ENCODE results near the gene ABCA3. TPM values are rescaled to one million over a fixed set of nuclear protein-coding genes. Genes with fewer than 3 reads are reported as not detected.
"Not testable (repeated sequence)": the region's sequence is repeated elsewhere in the genome, so short reads cannot be mapped to it uniquely, and the experiment has no call there.

The ABCA3 gene
- total RNA-seq, 6 donors from 2014 or later: 337 to 619 (median 455) TPM

DNA sequence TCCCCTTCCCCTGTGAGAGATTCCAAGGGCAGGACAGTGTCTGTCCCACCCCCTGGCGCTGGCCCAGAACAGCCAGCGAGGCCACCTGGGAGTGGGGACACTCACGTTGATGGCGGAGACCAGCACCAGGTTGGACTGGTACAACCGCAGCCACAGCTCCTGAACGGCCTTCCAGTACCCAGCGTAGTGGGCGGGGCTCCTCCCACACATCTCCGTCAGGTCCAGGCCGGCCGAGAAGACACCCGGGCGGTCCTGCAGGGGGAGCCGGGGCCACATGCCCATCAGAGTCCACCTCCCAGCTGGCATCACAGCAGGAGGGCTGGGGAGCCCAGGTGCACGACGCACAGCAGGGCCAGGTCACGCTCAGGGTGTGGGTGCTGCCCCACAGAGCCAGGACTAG, 96.2 kb downstream of the ABCA3 start:
- DNase-seq: no peak
- 87 to 90% methylated on average over 12 to 17 of the region's 17 CpGs for WGBS, 2 donors

DNA sequence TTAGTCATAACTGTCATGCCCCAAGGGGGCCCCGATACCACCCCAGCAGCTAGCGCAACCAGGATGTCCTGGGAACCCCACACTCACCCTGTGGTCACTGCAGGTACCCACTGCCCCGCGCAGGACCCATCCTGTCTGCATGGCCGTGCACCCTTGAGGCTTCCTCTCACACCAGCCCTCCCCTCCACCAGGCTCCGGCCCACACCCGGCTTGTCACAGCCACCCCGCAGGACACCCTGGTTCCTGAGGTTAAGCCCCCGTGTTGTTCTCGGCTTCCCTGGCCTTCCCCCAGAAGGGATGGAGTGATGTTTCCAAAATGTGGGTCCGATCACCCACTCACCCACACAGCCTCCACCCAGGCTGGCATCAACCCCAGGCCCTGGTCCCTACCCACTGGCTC, 96.7 kb downstream of the ABCA3 start:
- DNase-seq: peak in 1 of 2 donors; percentile 68
- WGBS, 2 donors: 94 to 95% methylated on average over 10 to 11 of the region's 11 CpGs
- no peak for ATAC-seq (ENCODE audit: low FRiP score in 2 of 2)

More for the DNA sequence above, 96.2 kb downstream of the ABCA3 start:
- Histone ChIP-seq H3K36me3 (peaks cover 12 to 58% (median 45%) of the 10 kb centered on the region in 4 donors), H3K27ac (no peak overlapping the region), H3K4me1 (peaks cover 0 to 4% (median 0%) of the 10 kb centered on the region in 4 donors), H3K4me3 (no peak overlapping the region), H3K9me3 (no peaks in the 10 kb centered on the region), H3K27me3 (no peaks in the 10 kb centered on the region)
- no peak for ATAC-seq (ENCODE audit: low FRiP score in 2 of 2)
- TF ChIP-seq POLR2A (IDR thresholded peaks at IDR 0.05): no peak

DNA sequence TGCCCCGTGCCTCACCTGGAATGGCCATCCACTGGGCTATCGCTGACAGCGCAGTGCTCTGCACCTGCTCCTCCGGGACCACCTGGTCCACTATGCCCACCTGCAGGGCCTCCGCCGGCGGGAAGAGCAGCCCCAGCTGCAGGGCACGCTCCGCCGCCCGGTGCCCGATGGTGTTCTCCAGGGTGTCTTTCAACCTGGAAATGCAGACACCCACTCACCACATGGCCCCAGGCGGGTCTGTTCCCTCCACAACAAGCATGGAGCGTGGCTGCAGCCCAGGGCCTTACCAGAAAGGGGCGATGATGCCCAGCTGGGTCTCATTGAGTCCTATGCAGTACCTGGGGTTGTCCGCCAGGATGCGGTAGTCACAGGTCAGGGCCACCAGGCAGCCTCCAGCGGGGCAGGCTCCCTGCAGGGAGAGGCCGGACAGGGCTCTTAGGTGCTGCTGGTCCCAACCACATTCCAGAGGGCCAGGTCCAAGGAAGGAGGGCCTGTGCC, 97.4 kb downstream of the ABCA3 start:
- no peak overlapping the region for H3K27ac ChIP-seq
- no peaks in the 10 kb centered on the region for H3K27me3 ChIP-seq
- DNase-seq (peak in 1 of 2 donors; percentile 76), ATAC-seq (ENCODE audit: low FRiP score in 2 of 2) (no peak)
- WGBS, 2 donors: 90 to 98% methylated on average over 4 to 14 of the region's 19 CpGs
- no peaks in the 10 kb centered on the region for H3K9me3 ChIP-seq
- peaks cover 0 to 4% (median 0%) of the 10 kb centered on the region in 4 donors for H3K4me1 ChIP-seq
- TF ChIP-seq POLR2A (IDR thresholded peaks at IDR 0.05) (no peak), EP300 (IDR thresholded peaks at IDR 0.05) (no peak), POLR2AphosphoS5 (IDR thresholded peaks at IDR 0.05) (no peak)
- TF ChIP-seq, protein P1, sequence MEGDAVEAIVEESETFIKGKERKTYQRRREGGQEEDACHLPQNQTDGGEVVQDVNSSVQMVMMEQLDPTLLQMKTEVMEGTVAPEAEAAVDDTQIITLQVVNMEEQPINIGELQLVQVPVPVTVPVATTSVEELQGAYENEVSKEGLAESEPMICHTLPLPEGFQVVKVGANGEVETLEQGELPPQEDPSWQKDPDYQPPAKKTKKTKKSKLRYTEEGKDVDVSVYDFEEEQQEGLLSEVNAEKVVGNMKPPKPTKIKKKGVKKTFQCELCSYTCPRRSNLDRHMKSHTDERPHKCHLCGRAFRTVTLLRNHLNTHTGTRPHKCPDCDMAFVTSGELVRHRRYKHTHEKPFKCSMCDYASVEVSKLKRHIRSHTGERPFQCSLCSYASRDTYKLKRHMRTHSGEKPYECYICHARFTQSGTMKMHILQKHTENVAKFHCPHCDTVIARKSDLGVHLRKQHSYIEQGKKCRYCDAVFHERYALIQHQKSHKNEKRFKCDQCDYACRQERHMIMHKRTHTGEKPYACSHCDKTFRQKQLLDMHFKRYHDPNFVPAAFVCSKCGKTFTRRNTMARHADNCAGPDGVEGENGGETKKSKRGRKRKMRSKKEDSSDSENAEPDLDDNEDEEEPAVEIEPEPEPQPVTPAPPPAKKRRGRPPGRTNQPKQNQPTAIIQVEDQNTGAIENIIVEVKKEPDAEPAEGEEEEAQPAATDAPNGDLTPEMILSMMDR (IDR thresholded peaks at IDR 0.05): no peak
- H3K4me3 ChIP-seq: no peak overlapping the region
- peaks cover 12 to 58% (median 45%) of the 10 kb centered on the region in 4 donors for H3K36me3 ChIP-seq

More for the DNA sequence above, 96.7 kb downstream of the ABCA3 start:
- no peak overlapping the region for H3K4me3 ChIP-seq
- peaks cover 12 to 58% (median 45%) of the 10 kb centered on the region in 4 donors for H3K36me3 ChIP-seq
- H3K27me3 ChIP-seq: no peaks in the 10 kb centered on the region
- peaks cover 0 to 4% (median 0%) of the 10 kb centered on the region in 4 donors for H3K4me1 ChIP-seq
- no peaks in the 10 kb centered on the region for H3K9me3 ChIP-seq
- TF ChIP-seq POLR2A (IDR thresholded peaks at IDR 0.05): no peak
- TF ChIP-seq POLR2AphosphoS5 (IDR thresholded peaks at IDR 0.05): no peak
- TF ChIP-seq, protein P1 (IDR thresholded peaks at IDR 0.05): no peak
- no peak for TF ChIP-seq EP300 (IDR thresholded peaks at IDR 0.05)
- no peak overlapping the region for H3K27ac ChIP-seq

DNA sequence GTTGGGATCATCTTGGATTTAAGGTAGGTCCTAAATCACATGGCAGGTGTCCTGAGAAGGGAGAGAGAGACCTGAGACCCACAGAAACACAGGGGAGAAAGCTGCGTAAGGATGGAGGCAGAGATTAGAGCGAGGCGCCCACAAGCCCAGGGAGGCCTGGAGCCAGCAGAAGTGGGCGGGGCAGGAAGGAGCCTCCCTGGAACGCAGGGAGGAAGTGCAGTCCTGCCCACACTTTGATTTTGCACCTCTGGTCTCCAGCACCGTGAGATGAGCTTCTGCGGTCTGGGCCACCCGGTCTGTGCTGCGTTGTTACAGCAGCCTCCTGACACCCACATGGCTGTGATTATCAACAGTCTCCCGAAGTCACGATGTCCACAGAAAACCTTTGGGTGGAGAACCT, 97.9 kb downstream of the ABCA3 start:
- WGBS, 2 donors: 67 to 76% methylated on average over 7 to 11 of the region's 11 CpGs
- DNase-seq (no peak), ATAC-seq (ENCODE audit: low FRiP score in 2 of 2) (no peak)
- Histone ChIP-seq H3K9me3 (no peaks in the 10 kb centered on the region), H3K27me3 (peaks cover 0 to 3% (median 0%) of the 10 kb centered on the region in 4 donors), H3K36me3 (peaks cover 12 to 58% (median 45%) of the 10 kb centered on the region in 4 donors), H3K4me1 (peaks cover 0 to 8% (median 3%) of the 10 kb centered on the region in 4 donors), H3K27ac (no peak overlapping the region), H3K4me3 (no peak overlapping the region)
- TF ChIP-seq POLR2A (IDR thresholded peaks at IDR 0.05) (no peak), EP300 (IDR thresholded peaks at IDR 0.05) (no peak), POLR2AphosphoS5 (IDR thresholded peaks at IDR 0.05) (no peak)
- TF ChIP-seq, protein P1 (IDR thresholded peaks at IDR 0.05): no peak

DNA sequence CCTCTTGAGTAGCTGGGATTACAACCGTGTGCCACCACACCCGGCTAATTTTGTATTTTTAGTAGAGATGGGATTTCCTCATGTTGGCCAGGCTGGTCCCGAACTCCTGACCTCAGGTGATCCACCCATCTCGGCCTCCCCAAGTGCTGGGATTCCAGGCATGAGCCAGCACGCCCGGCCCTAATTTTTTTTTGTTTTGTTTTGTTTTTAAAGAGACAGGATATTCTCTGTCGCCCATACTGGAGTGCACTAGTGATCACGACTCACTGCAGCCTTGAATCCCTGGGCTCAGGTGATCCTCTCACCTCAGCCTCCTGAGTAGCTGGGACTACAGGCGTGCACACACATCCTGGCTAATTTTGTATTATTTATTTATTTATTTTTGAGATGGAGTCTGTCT, 100.2 kb downstream of the ABCA3 start:
- DNase-seq; H3K9me3 ChIP-seq; ATAC-seq (ENCODE audit: low FRiP score in 2 of 2); H3K27ac ChIP-seq; H3K4me3 ChIP-seq: not testable (repeated sequence)
- H3K4me1 ChIP-seq: peaks cover 12 to 22% (median 21%) of the 10 kb centered on the region in 4 donors
- H3K27me3 ChIP-seq: peaks cover 0 to 19% (median 10%) of the 10 kb centered on the region in 4 donors
- peaks cover 12 to 50% (median 37%) of the 10 kb centered on the region in 4 donors for H3K36me3 ChIP-seq
- 82 to 88% methylated on average over 9 of the region's 9 CpGs for WGBS, 2 donors

Measured in upper lobe of left lung (tissue), 6 donors.